Tracheal epithelial cell (primary cell): ENCODE measurements around the gene AAGAB. TPM values are rescaled to one million over a fixed set of nuclear protein-coding genes. Genes with fewer than 3 reads are reported as not detected.

Source experiments
- total RNA-seq: library from RNA; depleted of rRNA; stranded (reverse); fragments of >200 nt; gene quantifications from 2 replicates; pipeline ENCODE4 v1.2.1, GENCODE V29; 2014

AAGAB gene
- total RNA-seq: 64.6 and 68.4 TPM in 2 replicates

DNA sequence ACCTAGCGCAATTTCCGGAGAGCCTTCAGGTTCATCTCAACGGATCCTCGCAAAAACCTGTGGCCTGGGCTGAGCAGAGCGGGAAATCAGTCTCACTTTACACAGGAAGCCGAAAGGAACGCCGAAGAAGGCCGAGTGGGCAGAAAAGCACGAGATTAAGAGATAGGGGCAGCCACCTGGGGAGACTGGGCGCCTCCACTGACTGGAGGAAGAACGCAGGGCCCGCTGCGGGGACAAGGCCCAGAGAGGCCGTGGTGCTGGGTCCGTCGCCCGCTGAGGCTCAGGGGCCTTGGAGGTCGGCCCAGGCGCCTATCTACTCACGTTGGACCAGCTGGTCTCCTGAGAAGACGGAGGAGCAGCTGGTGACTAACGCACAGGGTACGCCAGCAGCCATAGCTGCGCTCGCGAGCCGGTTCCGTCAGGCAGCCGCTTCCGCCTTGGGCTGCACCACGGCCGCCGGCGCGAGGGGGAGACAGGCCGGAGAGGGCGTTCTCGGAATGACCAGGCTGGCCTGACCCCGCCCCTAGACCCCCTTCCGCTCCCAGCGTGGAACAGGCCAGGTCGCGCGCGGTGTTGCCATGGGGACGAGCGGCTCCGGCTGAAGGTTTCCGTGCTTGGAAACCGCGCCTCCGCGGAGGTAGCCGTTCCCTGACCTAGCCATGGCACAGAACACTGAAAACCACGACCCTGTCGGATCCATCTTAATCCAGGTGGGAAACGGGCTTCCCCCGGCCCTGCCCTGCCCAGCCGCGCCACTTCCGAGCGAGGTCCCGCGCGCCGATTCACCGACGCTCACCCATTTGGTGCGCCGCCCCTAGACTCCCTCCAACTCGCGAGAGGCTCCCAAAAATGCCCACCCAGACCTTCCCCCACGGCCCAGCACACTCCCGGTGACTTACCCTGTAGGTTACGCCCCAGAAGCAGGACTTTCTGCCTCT, at the start of gene AAGAB, which contains the start of gene IQCH:
AAGAB (minus strand) TSS at position 424 of the 938 bp plus-strand sequence; CDS start at position 394, 30 bp downstream.
IQCH (plus strand) TSS at position 549 of the 938 bp plus-strand sequence; CDS start at position 660, 111 bp downstream.

Other genes with a start within 250 kb of the AAGAB start
- 20.7 and 23.4 TPM in 2 replicates for gene SMAD3, start 189.1 kb downstream of the AAGAB start, total RNA-seq
- 1.7 and 2.7 TPM in 2 replicates for gene IQCH, start 125 bp upstream of the AAGAB start, total RNA-seq